Lower leg skin (tissue), 3 donors: Measurements from ENCODE around the gene AATK.

Source experiments
- POLR2A ChIP-seq, 2 donors: fragments of 450-650 bp; IDR thresholded peaks; one replicate each; pipeline ENCODE4 v1.6.1; 2016 to 2017; ENCODE audit warnings: antibody characterized with exemption in 2 of 2, mild to moderate bottlenecking in 1 of 2, moderate library complexity in 1 of 2
- TF ChIP-seq, protein P1 (sequence below), 3 donors: fragments of 450-650 bp; IDR thresholded peaks; one replicate each; pipeline ENCODE4 v1.5.1; 2016; ENCODE audit warnings: antibody characterized with exemption in 3 of 3, mild to moderate bottlenecking in 3 of 3, moderate library complexity in 2 of 3

DNA sequence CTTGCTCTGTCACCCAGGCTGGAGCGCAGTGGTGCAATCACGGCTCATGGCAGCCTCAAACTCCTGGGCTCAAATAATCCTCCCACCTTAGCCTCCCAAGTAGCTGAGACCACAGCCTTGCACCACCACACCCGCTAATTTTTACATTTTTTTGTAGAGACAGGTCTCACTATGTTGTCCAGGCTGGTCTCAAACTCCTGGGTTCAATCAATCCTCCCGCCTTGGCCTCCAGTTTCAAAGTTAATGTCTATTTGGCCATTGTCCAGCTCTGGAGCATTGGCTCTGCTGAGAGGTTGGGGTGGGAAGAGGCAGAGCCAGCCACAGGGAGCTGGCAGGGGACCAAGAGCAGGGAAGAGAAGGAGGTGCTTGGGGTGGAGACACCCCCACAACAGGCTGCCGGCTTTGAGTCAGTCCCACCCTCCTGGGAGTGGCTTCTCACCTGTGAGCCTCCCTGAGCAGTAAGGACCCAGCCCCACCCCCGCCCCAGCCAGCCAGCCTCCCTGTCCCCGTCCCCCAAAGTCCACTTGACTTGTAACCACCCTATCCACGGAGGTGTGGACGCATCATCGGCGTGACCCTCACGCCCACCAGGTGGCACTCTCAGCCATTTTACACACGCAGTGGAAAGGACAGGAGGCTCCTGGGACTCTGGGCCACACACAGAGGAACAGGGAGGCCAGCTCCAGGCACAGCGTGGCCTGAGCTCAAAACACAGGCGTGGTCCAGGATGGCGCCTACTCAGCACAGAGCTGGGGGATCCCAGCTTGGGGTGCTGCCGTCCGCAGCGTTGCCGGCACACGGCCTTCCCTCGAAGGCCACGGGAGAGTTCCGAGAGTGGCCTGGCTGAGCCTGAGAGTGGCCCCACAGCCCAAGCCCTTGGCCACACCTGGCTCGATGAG lies 23.5 kb downstream of the AATK start:
- TF ChIP-seq, protein P1, sequence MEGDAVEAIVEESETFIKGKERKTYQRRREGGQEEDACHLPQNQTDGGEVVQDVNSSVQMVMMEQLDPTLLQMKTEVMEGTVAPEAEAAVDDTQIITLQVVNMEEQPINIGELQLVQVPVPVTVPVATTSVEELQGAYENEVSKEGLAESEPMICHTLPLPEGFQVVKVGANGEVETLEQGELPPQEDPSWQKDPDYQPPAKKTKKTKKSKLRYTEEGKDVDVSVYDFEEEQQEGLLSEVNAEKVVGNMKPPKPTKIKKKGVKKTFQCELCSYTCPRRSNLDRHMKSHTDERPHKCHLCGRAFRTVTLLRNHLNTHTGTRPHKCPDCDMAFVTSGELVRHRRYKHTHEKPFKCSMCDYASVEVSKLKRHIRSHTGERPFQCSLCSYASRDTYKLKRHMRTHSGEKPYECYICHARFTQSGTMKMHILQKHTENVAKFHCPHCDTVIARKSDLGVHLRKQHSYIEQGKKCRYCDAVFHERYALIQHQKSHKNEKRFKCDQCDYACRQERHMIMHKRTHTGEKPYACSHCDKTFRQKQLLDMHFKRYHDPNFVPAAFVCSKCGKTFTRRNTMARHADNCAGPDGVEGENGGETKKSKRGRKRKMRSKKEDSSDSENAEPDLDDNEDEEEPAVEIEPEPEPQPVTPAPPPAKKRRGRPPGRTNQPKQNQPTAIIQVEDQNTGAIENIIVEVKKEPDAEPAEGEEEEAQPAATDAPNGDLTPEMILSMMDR (IDR thresholded peaks at IDR 0.05), result no peak
- TF ChIP-seq POLR2A (IDR thresholded peaks at IDR 0.05), result no peak
